Limb (tissue), 2 donors: ENCODE data around the gene CCDC167.
"Not testable (repeated sequence)": the region's sequence is repeated elsewhere in the genome, so short reads cannot be mapped to it uniquely, and the experiment has no call there.

Experiments
- DNase-seq, 2 donors: peaks; one replicate each; pipeline ENCODE4 v3.0.0-alpha.2; 2016; ENCODE audit errors: extremely low spot score in 2 of 2

CCDC167 gene

GRCh38 chr6:37473364-37474095, 26.2 kb downstream of the CCDC167 start:
- DNase-seq, result peak in 1 of 2 donors; percentile 44

- DNase-seq, result no peak
Observed at GRCh38 chr6:37467718-37468117, 32.0 kb downstream of the CCDC167 start.

- DNase-seq, result no peak
Observed at GRCh38 chr6:37463110-37463509, 36.6 kb downstream of the CCDC167 start.

GRCh38 chr6:37460805-37461204, 38.9 kb downstream of the CCDC167 start:
- no peak for DNase-seq

- DNase-seq, result peak; percentile 40 to 53
Observed at GRCh38 chr6:37459981-37460800, 39.5 kb downstream of the CCDC167 start.

GRCh38 chr6:37456816-37457560, 42.7 kb downstream of the CCDC167 start:
- DNase-seq, result no peak

- no peak for DNase-seq
Observed at GRCh38 chr6:37456126-37456525, 43.6 kb downstream of the CCDC167 start.

GRCh38 chr6:37454420-37455140, 45.1 kb downstream of the CCDC167 start:
- no peak for DNase-seq

- no peak for DNase-seq
Observed at GRCh38 chr6:37452522-37452921, 47.2 kb downstream of the CCDC167 start.

GRCh38 chr6:37451441-37452193, 48.1 kb downstream of the CCDC167 start:
- no peak for DNase-seq

GRCh38 chr6:37449984-37450383, 49.7 kb downstream of the CCDC167 start:
- no peak for DNase-seq

GRCh38 chr6:37443216-37443542, 56.5 kb downstream of the CCDC167 start:
- not testable (repeated sequence) for DNase-seq

GRCh38 chr6:37442416-37443215, 57.1 kb downstream of the CCDC167 start:
- DNase-seq, result no peak

- no peak for DNase-seq
Observed at GRCh38 chr6:37441651-37442050, 58.0 kb downstream of the CCDC167 start.

- DNase-seq, result no peak
Observed at GRCh38 chr6:37438930-37439329, 60.8 kb downstream of the CCDC167 start.

- DNase-seq, result no peak
Observed at GRCh38 chr6:37435816-37436215, 63.9 kb downstream of the CCDC167 start.

GRCh38 chr6:37435373-37435772, 64.3 kb downstream of the CCDC167 start:
- DNase-seq, result no peak

GRCh38 chr6:37433657-37434271, 65.9 kb downstream of the CCDC167 start:
- DNase-seq, result no peak
